NB4 (cell line): Measurements from ENCODE around the gene MYRF.

Source experiments
- DNase-seq: peaks from one replicate; pipeline ENCODE4 v3.0.0; 2010; ENCODE audit warnings: low read depth
- H3K4me3 ChIP-seq: one replicate; pipeline ENCODE4 v1.5.1; 2011; ENCODE audit warnings: mild to moderate bottlenecking, low read depth, low read length, moderate library complexity
- CTCF ChIP-seq: IDR thresholded peaks from one replicate; pipeline ENCODE4 v1.5.1; 2012; ENCODE audit warnings: low read depth, low read length
- MAX ChIP-seq: IDR thresholded peaks from 2 replicates; pipeline ENCODE4 v1.6.1; 2011; ENCODE audit warnings: low read depth, low read length
- MYC ChIP-seq: IDR thresholded peaks from 2 replicates; pipeline ENCODE4 v1.6.1; 2011; ENCODE audit warnings: low read depth, low read length
- POLR2A ChIP-seq: IDR thresholded peaks from 2 replicates; pipeline ENCODE4 v1.6.1; 2011; ENCODE audit warnings: mild to moderate bottlenecking; ENCODE audit not compliant: insufficient read length; ENCODE audit errors: extremely low read depth

MYRF gene

GRCh38 chr11:61716478-61717285 is 35.8 kb upstream of the MYRF start:
- DNase-seq: peak; percentile 78
- TF ChIP-seq CTCF (no peak), POLR2A (no peak), MAX (no peak), MYC (no peak)
- H3K4me3 ChIP-seq: no peak overlapping the region

- DNase-seq: no peak
- no peak for TF ChIP-seq MYC
- H3K4me3 ChIP-seq: no peak overlapping the region
Measured at GRCh38 chr11:61717286-61718033, 35.0 kb upstream of the MYRF start.

- DNase-seq: no peak
- TF ChIP-seq MAX: no peak
- no peak for TF ChIP-seq POLR2A
- no peak for TF ChIP-seq CTCF
- TF ChIP-seq MYC: no peak
- H3K4me3 ChIP-seq: no peak overlapping the region
Measured at GRCh38 chr11:61718046-61718531, 34.3 kb upstream of the MYRF start.

GRCh38 chr11:61718621-61719302 is 33.7 kb upstream of the MYRF start:
- no peak overlapping the region for H3K4me3 ChIP-seq
- TF ChIP-seq MAX (no peak), CTCF (no peak), MYC (no peak), POLR2A (no peak)
- DNase-seq: peak; percentile 36

- no peak for DNase-seq
- no peak overlapping the region for H3K4me3 ChIP-seq
- no peak for TF ChIP-seq MYC
- no peak for TF ChIP-seq CTCF
- no peak for TF ChIP-seq POLR2A
- TF ChIP-seq MAX: no peak
Measured at GRCh38 chr11:61719978-61720377, 32.5 kb upstream of the MYRF start.

GRCh38 chr11:61720597-61720996 is 31.8 kb upstream of the MYRF start:
- TF ChIP-seq CTCF: no peak
- no peak for TF ChIP-seq POLR2A
- TF ChIP-seq MYC: no peak
- no peak for TF ChIP-seq MAX
- H3K4me3 ChIP-seq: no peak overlapping the region
- DNase-seq: no peak
